ENCODE results near the gene C1orf141. TPM values are rescaled to one million over a fixed set of nuclear protein-coding genes. Genes with fewer than 3 reads are reported as not detected.

Gene C1orf141
- total and polyA plus RNA-seq, 2 donors (not counting 3 experiments of a cell fraction or from before 2014, with no cell fraction given), result not detected

DNA sequence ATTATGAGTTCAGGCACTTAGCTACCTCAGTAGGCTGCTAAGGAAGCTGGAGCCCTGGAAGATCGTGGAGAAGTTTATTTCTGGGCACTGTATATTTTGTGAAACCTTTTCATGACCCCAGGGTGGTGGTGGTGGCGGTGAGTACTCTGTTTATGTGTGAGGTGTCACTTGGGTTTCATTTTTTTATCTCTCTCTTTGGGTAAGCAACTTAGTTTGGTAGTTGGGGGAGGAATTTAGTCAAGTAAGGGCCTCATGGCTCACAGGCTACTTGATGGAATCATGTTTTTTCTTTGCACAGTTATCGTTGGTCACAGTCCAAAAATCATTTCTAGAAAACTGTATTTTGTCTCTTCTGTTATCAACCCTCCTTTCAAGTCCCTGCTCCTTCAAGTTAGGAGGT lies 33.9 kb downstream of the C1orf141 start:
- H3K9ac ChIP-seq (replicated peaks; ENCODE audit: extremely low read depth, insufficient read depth, low read length), result no peak overlapping the region
- TF ChIP-seq JUN (IDR thresholded peaks at IDR 0.05; ENCODE audit: borderline replicate concordance, insufficient read depth, insufficient read length, low read depth), result no peak
- TF ChIP-seq, protein P1, sequence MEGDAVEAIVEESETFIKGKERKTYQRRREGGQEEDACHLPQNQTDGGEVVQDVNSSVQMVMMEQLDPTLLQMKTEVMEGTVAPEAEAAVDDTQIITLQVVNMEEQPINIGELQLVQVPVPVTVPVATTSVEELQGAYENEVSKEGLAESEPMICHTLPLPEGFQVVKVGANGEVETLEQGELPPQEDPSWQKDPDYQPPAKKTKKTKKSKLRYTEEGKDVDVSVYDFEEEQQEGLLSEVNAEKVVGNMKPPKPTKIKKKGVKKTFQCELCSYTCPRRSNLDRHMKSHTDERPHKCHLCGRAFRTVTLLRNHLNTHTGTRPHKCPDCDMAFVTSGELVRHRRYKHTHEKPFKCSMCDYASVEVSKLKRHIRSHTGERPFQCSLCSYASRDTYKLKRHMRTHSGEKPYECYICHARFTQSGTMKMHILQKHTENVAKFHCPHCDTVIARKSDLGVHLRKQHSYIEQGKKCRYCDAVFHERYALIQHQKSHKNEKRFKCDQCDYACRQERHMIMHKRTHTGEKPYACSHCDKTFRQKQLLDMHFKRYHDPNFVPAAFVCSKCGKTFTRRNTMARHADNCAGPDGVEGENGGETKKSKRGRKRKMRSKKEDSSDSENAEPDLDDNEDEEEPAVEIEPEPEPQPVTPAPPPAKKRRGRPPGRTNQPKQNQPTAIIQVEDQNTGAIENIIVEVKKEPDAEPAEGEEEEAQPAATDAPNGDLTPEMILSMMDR (IDR thresholded peaks at IDR 0.05; ENCODE audit: extremely low read depth in 1 of 2, insufficient read depth in 1 of 2, low read depth in 1 of 2, low read length in 2 of 2), result no peak
- no peak for TF ChIP-seq MYC (IDR thresholded peaks at IDR 0.05; ENCODE audit: low read depth, low read length)
- no peak for TF ChIP-seq POLR2AphosphoS5 (IDR thresholded peaks at IDR 0.05; ENCODE audit: insufficient read depth, low read depth, low read length)
- TF ChIP-seq FOS (IDR thresholded peaks at IDR 0.05; ENCODE audit: borderline replicate concordance, insufficient read depth, low read length), result no peak
- no peak for TF ChIP-seq POLR2A (IDR thresholded peaks at IDR 0.05; ENCODE audit: low read depth, low read length)
- intact Hi-C loops (cut with micrococcal nuclease) (no loop called here), dilution Hi-C loops (cut with MboI; ENCODE audit: extremely low pct_ligation_motif_present, low sequenced_read_pairs) (no loop called here)
- H3K4me1 ChIP-seq (ENCODE audit: control insufficient read depth, extremely low read depth, insufficient read depth, low read length), result no peaks in the 10 kb centered on the region
- ChIA-PET POLR2A (no interaction called here), CTCF (no interaction called here)
- no TSS peak for BruUV-seq (replicated peaks)
- FAIRE-seq (no peak), DNase-seq (ENCODE audit: low read depth, low spot score) (no peak)
- no peaks in the 10 kb centered on the region for H3K9me1 ChIP-seq (replicated peaks; ENCODE audit: control insufficient read depth, extremely low read depth, insufficient read depth, low read length)
- H3K4me2 ChIP-seq (ENCODE audit: insufficient read depth, low read length), result no peak overlapping the region
- H3K27ac ChIP-seq (ENCODE audit: insufficient read depth, low read depth, low read length), result no peak overlapping the region
- no peaks in the 10 kb centered on the region for H4K20me1 ChIP-seq (replicated peaks; ENCODE audit: control insufficient read depth, extremely low read depth, insufficient read depth, low read length)
- no peak overlapping the region for H2AFZ ChIP-seq (ENCODE audit: low read depth, low read length)
- H3K36me3 ChIP-seq (ENCODE audit: control insufficient read depth in 2 of 2, extremely low read depth in 1 of 2, insufficient read depth in 2 of 2, low read length in 2 of 2), result no peaks in the 10 kb centered on the region
- no peaks in the 10 kb centered on the region for H3K9me3 ChIP-seq (replicated peaks; ENCODE audit: control insufficient read depth, insufficient read depth, low read length)
- H3K27me3 ChIP-seq (ENCODE audit: control insufficient read depth in 2 of 2, insufficient read depth in 2 of 2, low read length in 2 of 2), result peaks cover 6 to 10% of the 10 kb centered on the region in 2 experiments
- no peak overlapping the region for H3K4me3 ChIP-seq (replicated peaks in 1 of 3; ENCODE audit: insufficient read depth in 1 of 3, low read depth in 1 of 3, low read length in 3 of 3)
- H3K79me2 ChIP-seq (ENCODE audit: control insufficient read depth, insufficient read depth, low read length), result no peaks in the 10 kb centered on the region

DNA sequence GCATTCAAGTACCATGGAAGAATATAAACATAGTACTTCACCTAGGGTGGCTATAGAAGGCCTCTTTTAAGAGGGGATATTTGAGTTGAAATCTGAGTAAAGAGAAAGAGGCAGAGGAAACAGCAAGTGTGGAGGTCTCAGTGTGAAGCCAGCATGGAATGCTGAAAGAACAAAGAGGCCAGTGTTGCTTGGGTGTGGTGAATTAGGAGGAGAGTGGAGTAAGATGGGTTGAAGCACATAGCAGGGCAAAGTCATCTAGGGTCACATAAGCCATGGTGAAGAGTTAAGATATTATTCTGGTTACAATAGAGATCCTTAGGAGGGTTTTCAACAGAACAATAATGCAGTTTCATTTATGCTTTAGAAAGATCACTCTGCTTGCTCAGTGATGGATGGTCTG lies 37.5 kb downstream of the C1orf141 start:
- no peaks in the 10 kb centered on the region for H3K79me2 ChIP-seq (ENCODE audit: control insufficient read depth, insufficient read depth, low read length)
- intact Hi-C loops (cut with micrococcal nuclease), result no loop called here
- ChIA-PET POLR2A (no interaction called here), CTCF (no interaction called here)
- no peaks in the 10 kb centered on the region for H3K36me3 ChIP-seq (ENCODE audit: control insufficient read depth in 2 of 2, extremely low read depth in 1 of 2, insufficient read depth in 2 of 2, low read length in 2 of 2)
- H4K20me1 ChIP-seq (replicated peaks; ENCODE audit: control insufficient read depth, extremely low read depth, insufficient read depth, low read length), result no peaks in the 10 kb centered on the region
- H2AFZ ChIP-seq (ENCODE audit: low read depth, low read length), result no peak overlapping the region
- FAIRE-seq (no peak), DNase-seq (ENCODE audit: low read depth, low spot score) (no peak)
- peaks cover 6 to 13% of the 10 kb centered on the region in 2 experiments for H3K27me3 ChIP-seq (ENCODE audit: control insufficient read depth in 2 of 2, insufficient read depth in 2 of 2, low read length in 2 of 2)
- no peak overlapping the region for H3K9ac ChIP-seq (replicated peaks; ENCODE audit: extremely low read depth, insufficient read depth, low read length)
- no peak for TF ChIP-seq JUN (IDR thresholded peaks at IDR 0.05; ENCODE audit: borderline replicate concordance, insufficient read depth, insufficient read length, low read depth)
- TF ChIP-seq, protein P1 (IDR thresholded peaks at IDR 0.05; ENCODE audit: extremely low read depth in 1 of 2, insufficient read depth in 1 of 2, low read depth in 1 of 2, low read length in 2 of 2), result no peak
- TF ChIP-seq, protein P2, sequence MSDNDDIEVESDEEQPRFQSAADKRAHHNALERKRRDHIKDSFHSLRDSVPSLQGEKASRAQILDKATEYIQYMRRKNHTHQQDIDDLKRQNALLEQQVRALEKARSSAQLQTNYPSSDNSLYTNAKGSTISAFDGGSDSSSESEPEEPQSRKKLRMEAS (IDR thresholded peaks at IDR 0.05; ENCODE audit: insufficient read depth, insufficient read length), result no peak
- no peak for TF ChIP-seq FOS (IDR thresholded peaks at IDR 0.05; ENCODE audit: borderline replicate concordance, insufficient read depth, low read length)
- TF ChIP-seq MYC (IDR thresholded peaks at IDR 0.05; ENCODE audit: low read depth, low read length), result no peak
- TF ChIP-seq POLR2A (IDR thresholded peaks at IDR 0.05; ENCODE audit: low read depth, low read length), result no peak
- TF ChIP-seq EZH2 (IDR thresholded peaks at IDR 0.05; ENCODE audit: borderline replicate concordance, low read depth, low read length, severe bottlenecking), result no peak
- TF ChIP-seq POLR2AphosphoS5 (IDR thresholded peaks at IDR 0.05; ENCODE audit: insufficient read depth, low read depth, low read length), result no peak
- no peak for TF ChIP-seq GATA2 (IDR thresholded peaks at IDR 0.05; ENCODE audit: insufficient read depth, insufficient read length, low read depth, low read length)
- no TSS peak for BruUV-seq (replicated peaks)
- H3K4me2 ChIP-seq (ENCODE audit: insufficient read depth, low read length), result no peak overlapping the region
- H3K9me1 ChIP-seq (replicated peaks; ENCODE audit: control insufficient read depth, extremely low read depth, insufficient read depth, low read length), result no peaks in the 10 kb centered on the region
- H3K27ac ChIP-seq (ENCODE audit: insufficient read depth, low read depth, low read length), result no peak overlapping the region
- H3K4me1 ChIP-seq (ENCODE audit: control insufficient read depth, extremely low read depth, insufficient read depth, low read length), result no peaks in the 10 kb centered on the region
- no peak overlapping the region for H3K4me3 ChIP-seq (replicated peaks in 1 of 3; ENCODE audit: insufficient read depth in 1 of 3, low read depth in 1 of 3, low read length in 3 of 3)
- no peaks in the 10 kb centered on the region for H3K9me3 ChIP-seq (replicated peaks; ENCODE audit: control insufficient read depth, insufficient read depth, low read length)
- dilution Hi-C loops (cut with MboI; ENCODE audit: extremely low pct_ligation_motif_present, low sequenced_read_pairs), result no loop called here

All from endothelial cell of umbilical vein (primary cell).